ENCODE results near the gene POU2AF3.
"Not testable (repeated sequence)": the region's sequence is repeated elsewhere in the genome, so short reads cannot be mapped to it uniquely, and the experiment has no call there.

Gene POU2AF3

GRCh38 chr11:111301004-111301841 is 2.9 kb downstream of the POU2AF3 start:
- DNase-seq: no peak

GRCh38 chr11:111301842-111302118 is 3.4 kb downstream of the POU2AF3 start:
- no peak for DNase-seq

DNA sequence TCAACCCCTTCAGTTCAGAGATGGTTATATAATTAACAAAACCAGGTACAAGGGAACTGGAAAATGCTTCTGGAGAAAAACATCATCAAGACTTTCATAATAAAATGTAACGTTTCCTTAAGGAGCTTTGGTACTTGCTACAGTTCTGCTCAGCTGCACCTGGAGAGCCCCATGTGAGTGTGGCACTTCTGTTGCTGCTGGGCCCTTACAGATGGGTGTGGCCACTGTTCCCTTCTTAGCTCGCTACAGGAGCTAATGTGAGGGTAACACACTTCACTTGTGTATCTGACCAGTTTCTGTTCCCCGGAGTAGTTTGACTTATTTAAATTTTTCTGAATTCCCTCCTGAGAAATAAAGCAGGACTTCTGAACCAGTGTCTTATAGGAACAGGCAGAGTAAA is 4.0 kb downstream of the POU2AF3 start:
- no peak for DNase-seq

GRCh38 chr11:111303461-111303860 is 5.1 kb downstream of the POU2AF3 start:
- DNase-seq: peak; percentile 40

DNA sequence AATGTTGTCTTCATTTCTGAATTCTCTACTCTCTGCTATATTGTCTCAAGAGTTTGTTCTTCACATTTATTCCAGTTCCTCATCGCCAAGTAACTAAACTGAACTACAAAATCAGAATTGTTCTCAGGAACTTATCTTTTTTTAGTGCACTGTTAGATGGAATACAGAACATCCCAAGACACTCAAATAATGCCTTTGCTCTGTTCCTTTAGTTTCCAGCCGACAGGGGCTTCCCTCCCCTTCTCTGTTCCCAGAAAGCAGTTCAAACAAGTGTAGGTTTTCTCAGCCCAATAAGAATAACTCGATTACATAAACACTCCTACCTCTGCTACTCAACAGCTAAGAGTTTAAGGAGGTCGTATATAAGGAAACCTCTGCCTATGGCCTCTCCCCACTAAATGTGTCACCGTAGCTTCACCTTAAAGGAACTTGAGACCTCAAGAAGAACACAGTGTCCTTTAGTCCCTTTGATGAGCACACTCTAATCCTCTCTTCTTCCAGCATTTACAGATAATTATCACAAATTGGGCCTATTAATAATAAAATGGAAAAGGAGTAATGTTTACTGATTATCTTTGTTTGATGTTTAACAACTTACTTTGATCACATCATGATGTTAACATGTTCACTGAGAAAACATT is 6.9 kb downstream of the POU2AF3 start:
- no peak for DNase-seq

- DNase-seq: no peak
Observed at GRCh38 chr11:111305876-111306275, 7.5 kb downstream of the POU2AF3 start.

GRCh38 chr11:111306321-111306720 is 8.0 kb downstream of the POU2AF3 start:
- DNase-seq: no peak

DNA sequence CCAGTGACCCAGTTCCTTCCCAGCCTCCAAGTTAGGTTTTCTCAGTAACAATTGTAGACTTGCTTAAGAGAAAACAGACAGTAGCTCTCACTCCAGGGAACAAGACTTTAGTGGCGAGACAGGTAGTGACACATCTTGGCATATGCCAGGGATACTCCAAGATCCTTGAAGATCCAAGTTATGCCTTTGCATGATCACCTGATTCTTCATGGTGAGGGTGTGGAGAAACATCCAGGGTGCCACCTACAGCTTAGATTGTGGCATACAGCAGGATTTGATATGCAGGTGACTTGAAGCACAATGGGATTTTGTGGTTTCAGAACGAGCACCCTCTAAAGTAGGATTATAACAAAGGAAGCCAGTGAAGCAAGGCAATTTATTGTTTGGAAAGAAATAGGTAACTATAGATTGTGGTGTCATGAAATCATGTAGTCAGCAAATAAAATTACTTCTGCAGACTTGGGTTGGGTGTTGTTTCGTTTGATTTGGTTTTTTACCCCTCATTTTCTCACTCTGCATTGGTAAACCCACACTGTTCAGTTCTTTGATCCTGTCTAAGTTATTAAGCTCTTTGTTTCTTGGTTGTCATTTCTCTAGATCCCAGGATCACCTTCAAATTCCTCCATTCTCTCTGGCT is 9.2 kb downstream of the POU2AF3 start:
- no peak for DNase-seq

DNA sequence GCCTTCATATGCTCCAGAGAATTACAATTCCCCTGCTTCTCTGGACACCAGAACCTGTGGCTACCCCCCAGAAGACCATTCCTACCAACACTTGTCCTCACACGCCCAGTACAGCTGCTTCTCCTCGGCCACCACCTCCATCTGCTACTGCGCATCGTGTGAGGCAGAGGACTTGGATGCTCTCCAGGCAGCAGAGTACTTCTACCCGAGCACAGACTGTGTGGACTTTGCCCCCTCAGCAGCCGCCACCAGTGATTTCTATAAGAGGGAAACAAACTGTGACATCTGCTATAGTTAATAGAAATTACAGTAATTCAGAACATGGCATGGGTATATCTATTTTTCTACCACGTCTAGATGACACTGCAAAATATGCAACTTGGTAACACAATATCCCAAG is 9.8 kb downstream of the POU2AF3 start:
- peak; percentile 58 for DNase-seq

- DNase-seq: no peak
Observed at GRCh38 chr11:111309215-111309915, 11.0 kb downstream of the POU2AF3 start.

GRCh38 chr11:111310088-111310487 is 11.7 kb downstream of the POU2AF3 start:
- no peak for DNase-seq

GRCh38 chr11:111310723-111311122 is 12.4 kb downstream of the POU2AF3 start:
- DNase-seq: no peak

- no peak for DNase-seq
Observed at GRCh38 chr11:111312076-111312475, 13.7 kb downstream of the POU2AF3 start.

DNA sequence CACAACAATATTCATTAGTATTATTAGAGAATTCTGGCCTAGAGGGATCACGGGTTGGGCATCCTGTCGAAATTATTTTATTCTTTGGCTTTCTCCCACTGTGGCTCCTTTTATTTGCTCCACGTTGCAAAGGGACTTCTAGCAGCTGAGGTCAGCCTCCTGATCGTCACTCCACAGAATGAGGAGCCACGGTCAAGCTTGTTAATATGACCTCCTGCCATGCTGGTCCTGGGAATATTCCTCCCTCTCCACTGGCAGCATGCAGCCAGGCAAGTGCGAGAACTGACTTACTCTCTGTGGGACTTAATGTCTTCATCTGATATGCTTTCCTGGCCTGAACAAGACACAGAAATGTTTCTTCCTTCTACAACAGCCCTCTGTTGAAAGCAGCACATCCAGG is 20.9 kb downstream of the POU2AF3 start:
- DNase-seq: no peak

DNA sequence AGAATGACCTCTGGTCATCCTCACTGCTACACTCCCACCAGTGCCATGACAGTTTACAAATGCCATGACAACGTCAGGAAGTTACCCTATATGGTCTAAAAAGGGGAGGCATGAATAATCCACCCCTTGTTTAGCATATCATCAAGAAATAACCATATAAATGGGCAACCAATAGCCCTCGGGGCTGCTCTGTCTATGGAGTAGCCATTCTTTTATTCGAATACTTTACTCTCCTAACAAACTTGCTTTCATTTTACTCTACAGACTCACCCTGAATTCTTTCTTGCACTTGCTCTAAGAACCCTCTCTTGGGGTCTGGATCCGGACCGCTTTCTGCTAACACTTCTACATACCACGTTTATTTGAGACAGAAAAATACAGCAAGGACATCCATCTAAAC is 21.9 kb downstream of the POU2AF3 start:
- not testable (repeated sequence) for DNase-seq

GRCh38 chr11:111320728-111321568 is 22.6 kb downstream of the POU2AF3 start:
- DNase-seq: no peak

GRCh38 chr11:111322534-111322933 is 24.2 kb downstream of the POU2AF3 start:
- no peak for DNase-seq

- peak; percentile 55 for DNase-seq
Observed at GRCh38 chr11:111324277-111324720, 26.0 kb downstream of the POU2AF3 start.

DNA sequence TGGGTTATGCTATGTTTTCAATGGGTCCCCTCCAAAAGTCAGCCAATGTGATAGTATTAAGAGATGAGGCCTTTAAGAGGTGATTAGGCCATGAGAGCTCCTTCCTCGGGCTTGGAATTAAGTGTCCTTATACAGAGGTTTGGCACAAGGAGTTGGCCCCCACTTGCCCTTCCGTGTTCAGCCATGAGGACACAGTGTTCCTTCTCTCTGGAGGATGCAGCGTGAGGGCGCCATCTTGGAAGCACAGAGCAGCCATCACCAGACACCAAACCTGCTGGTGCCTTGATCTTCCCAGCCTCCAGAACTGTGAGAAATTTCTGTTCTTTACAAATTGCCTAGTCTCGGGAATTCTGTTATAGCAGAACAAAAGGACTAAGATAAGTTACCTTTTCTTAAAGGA is 26.9 kb downstream of the POU2AF3 start:
- DNase-seq: no peak

DNA sequence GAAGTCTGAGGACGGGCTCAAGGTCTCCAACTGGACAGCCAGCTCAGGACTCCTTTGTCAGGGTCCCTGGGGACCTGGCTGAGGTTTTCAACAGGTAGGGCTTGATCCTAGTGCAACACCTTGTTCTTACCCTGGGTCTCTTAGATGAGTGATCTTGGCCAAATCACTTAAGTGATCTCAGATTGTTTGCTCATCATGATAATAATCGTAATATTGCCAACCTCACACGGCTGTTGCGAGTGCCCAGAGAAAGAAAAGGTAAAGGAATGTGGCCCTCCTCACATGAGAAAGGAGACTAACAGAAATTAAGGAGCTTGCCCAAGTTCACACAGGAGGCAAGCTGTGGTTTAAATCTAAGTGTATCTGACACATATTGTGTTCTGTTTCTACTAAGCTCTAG is 28.5 kb downstream of the POU2AF3 start:
- no peak for DNase-seq

GRCh38 chr11:111327908-111328624 is 29.7 kb downstream of the POU2AF3 start:
- no peak for DNase-seq
